Panc1 (cell line): ENCODE measurements around the gene CLEC16A. TPM values are rescaled to one million over a fixed set of nuclear protein-coding genes. Genes with fewer than 3 reads are reported as not detected.

Experiments used
- ATAC-seq: fragments of 200-7000 bp; cut with Tn5 transposase; 2 replicates; pipeline ENCODE4 v1.9.1; 2020; ENCODE audit warnings: mild to moderate bottlenecking, moderate library complexity
- BruUV-seq: library from RNA; stranded (reverse); fragments of 400-500 nt; replicated peaks from 2 replicates; lab custom pipeline; 2021; lab: Mats Ljungman, UMichigan
- CTCF ChIA-PET: fragments of 300-600 bp; sonication (Branson Sonifier 250); formaldehyde crosslinking; loops from one replicate; lab custom pipeline; 2022; ENCODE audit warnings: antibody characterized with exemption; lab: Charles Lee
- POLR2A ChIA-PET: fragments of 300-600 bp; sonication (Branson Sonifier 250); formaldehyde crosslinking; loops from one replicate; lab custom pipeline; 2022; ENCODE audit warnings: antibody characterized with exemption; lab: Charles Lee
- DNase-seq: peaks from one replicate; pipeline ENCODE4 v3.0.0-alpha.2; 2010; ENCODE audit warnings: low read depth, low spot score
- H3K27ac ChIP-seq: 2 replicates; pipeline ENCODE4 v1.5.1; 2011; ENCODE audit warnings: mild to moderate bottlenecking, low read length, inconsistent platforms
- H3K27me3 ChIP-seq: fragments of 200-500 bp; sonication (Bioruptor generic); 2 replicates; pipeline ENCODE4 v1.6.0; 2014; ENCODE audit warnings: low read length, inconsistent platforms; ENCODE audit not compliant: control insufficient read depth, insufficient read depth
- H3K36me3 ChIP-seq: fragments of 200-500 bp; sonication (Bioruptor generic); 2 replicates; pipeline ENCODE4 v1.5.1; 2014; ENCODE audit warnings: inconsistent platforms, mild to moderate bottlenecking, low read length, moderate library complexity; ENCODE audit not compliant: control insufficient read depth, insufficient read depth
- H3K4me1 ChIP-seq: 2 replicates; pipeline ENCODE4 v1.5.1; 2011; ENCODE audit warnings: inconsistent platforms, mild to moderate bottlenecking, low read length, moderate library complexity; ENCODE audit not compliant: control insufficient read depth, insufficient read depth
- H3K4me3 ChIP-seq, 2 experiments: 2 replicates each; pipeline ENCODE4 v1.5.1; 2011 to 2012; ENCODE audit warnings: low read depth in 2 of 2, low read length in 2 of 2, mild to moderate bottlenecking in 2 of 2, inconsistent platforms in 1 of 2, moderate library complexity in 1 of 2
- H3K9me3 ChIP-seq: fragments of 200-500 bp; sonication (Bioruptor generic); 2 replicates; pipeline ENCODE4 v1.5.1; 2014; ENCODE audit warnings: low read depth, mild to moderate bottlenecking, inconsistent platforms, low read length, moderate library complexity; ENCODE audit not compliant: control insufficient read depth, insufficient read depth
- CTCF ChIP-seq: fragments of 450-650 bp; IDR thresholded peaks from 2 replicates; pipeline ENCODE4 v1.5.1; 2017; ENCODE audit warnings: mild to moderate bottlenecking
- POLR2AphosphoS5 ChIP-seq: IDR thresholded peaks from 2 replicates; pipeline ENCODE4 v1.6.1; 2012; ENCODE audit warnings: mild to moderate bottlenecking, low read depth, low read length, moderate library complexity
- REST ChIP-seq, 2 experiments: IDR thresholded peaks; 2 replicates each; pipeline ENCODE4 v1.6.1; 2011 to 2012; ENCODE audit warnings: low read depth in 2 of 2, control low read depth in 1 of 2, low read length in 1 of 2, mild to moderate bottlenecking in 1 of 2, moderate library complexity in 1 of 2; ENCODE audit not compliant: insufficient read depth in 1 of 2
- SIN3A ChIP-seq: IDR thresholded peaks from 2 replicates; pipeline ENCODE4 v1.6.1; 2012; ENCODE audit warnings: low read depth, mild to moderate bottlenecking, low read length, moderate library complexity, borderline replicate concordance; ENCODE audit not compliant: insufficient read depth
- TCF7L2 ChIP-seq: IDR thresholded peaks from 2 replicates; pipeline ENCODE4 v1.6.1; 2011; ENCODE audit warnings: mild to moderate bottlenecking, low read depth, low read length, inconsistent platforms
- in situ Hi-C: cut with HindIII; loops from 2 replicates; pipeline ENCODE4 v1.10.0; 2016; ENCODE audit warnings: low sequenced_read_pairs, low pct_unique_long_range_greater_than_20kb
- intact Hi-C: fragments of 100-400 bp; cut with micrococcal nuclease; formaldehyde crosslinking; loops from one replicate; pipeline ENCODE4 v1.10.0; 2022; ENCODE audit not compliant: unreplicated experiment
- total RNA-seq: library from RNA; stranded (reverse); gene quantifications from one replicate; pipeline ENCODE4 v1.2.1, GENCODE V29; 2021; ENCODE audit not compliant: unreplicated experiment

Gene CLEC16A
- total RNA-seq, 1 experiment from 2014 or later, result 21.0 TPM

- ChIA-PET POLR2A (no interaction called here), CTCF (interaction anchor here (1.4 kb wide), 1 partner anchor 290 kb away, joined by 4 read pairs; no protein-coding TSS in a partner anchor)
- Histone ChIP-seq H3K36me3 (no peaks in the 10 kb centered on the region), H3K9me3 (no peaks in the 10 kb centered on the region), H3K27ac (no peak overlapping the region), H3K4me1 (no peaks in the 10 kb centered on the region), H3K4me3 (no peak overlapping the region), H3K27me3 (no peaks in the 10 kb centered on the region)
- no TSS peak for BruUV-seq
- no peak for TF ChIP-seq POLR2AphosphoS5
- no peak for TF ChIP-seq SIN3A
- TF ChIP-seq REST (IDR thresholded peaks at IDR 0.05; ENCODE audit: insufficient read depth in 1 of 2, low read depth in 2 of 2, low read length in 1 of 2), result no peak
- TF ChIP-seq CTCF, result no peak
- no peak for TF ChIP-seq TCF7L2
- DNase-seq, result no peak
- intact Hi-C loops, result loop anchor here (10.0 kb wide), 2 partner anchors 390 to 420 kb away; no protein-coding TSS in a partner anchor
- ATAC-seq, result no peak
- in situ Hi-C loops, result no loop called here
Observed at GRCh38 chr16:10964891-10965326, 20.5 kb downstream of the CLEC16A start.

GRCh38 chr16:10965440-10966061 is 21.2 kb downstream of the CLEC16A start:
- POLR2A ChIA-PET, result no interaction called here
- BruUV-seq, result no TSS peak
- Histone ChIP-seq H3K27ac (no peak overlapping the region), H3K4me1 (no peaks in the 10 kb centered on the region), H3K27me3 (no peaks in the 10 kb centered on the region), H3K4me3 (no peak overlapping the region), H3K36me3 (no peaks in the 10 kb centered on the region), H3K9me3 (no peaks in the 10 kb centered on the region)
- no peak for DNase-seq
- ATAC-seq, result no peak
- intact Hi-C loops (loop anchor here (10.0 kb wide), 2 partner anchors 389 to 419 kb away; no protein-coding TSS in a partner anchor), in situ Hi-C loops (no loop called here)
- TF ChIP-seq POLR2AphosphoS5 (no peak), TCF7L2 (no peak), SIN3A (no peak), REST (IDR thresholded peaks at IDR 0.05; ENCODE audit: insufficient read depth in 1 of 2, low read depth in 2 of 2, low read length in 1 of 2) (no peak), CTCF (no peak)
- CTCF ChIA-PET, result interaction anchor here (0.6 to 1.4 kb wide), 3 partner anchors 9 to 364 kb away, joined by 3 to 4 read pairs (median 4); no protein-coding TSS in a partner anchor
